HG02970 (cell line): ENCODE data around the gene RGS11.

ENCODE experiments used
- ATAC-seq: cut with Tn5 transposase; IDR thresholded peaks from one replicate; pipeline ENCODE4 v1.9.1; 2021; ENCODE audit warnings: mild to moderate bottlenecking, moderate library complexity, moderate number of reproducible peaks; ENCODE audit not compliant: unreplicated experiment, low FRiP score

The RGS11 gene

GRCh38 chr16:296806-297510, 21.2 kb upstream of the RGS11 start:
- no peak for ATAC-seq

GRCh38 chr16:296276-296675, 20.5 kb upstream of the RGS11 start:
- ATAC-seq = no peak

- no peak for ATAC-seq
These were observed 17.5 kb upstream of the RGS11 start for GRCh38 chr16:293043-293775.

GRCh38 chr16:291539-291938, 15.8 kb upstream of the RGS11 start:
- ATAC-seq = no peak

GRCh38 chr16:290681-291405, 15.1 kb upstream of the RGS11 start:
- no peak for ATAC-seq

- ATAC-seq = no peak
These were observed 14.4 kb upstream of the RGS11 start for GRCh38 chr16:290015-290680.

- ATAC-seq = no peak
These were observed 13.8 kb upstream of the RGS11 start for GRCh38 chr16:289395-289997.

- no peak for ATAC-seq
These were observed 12.5 kb upstream of the RGS11 start for GRCh38 chr16:287981-288920.

- no peak for ATAC-seq
These were observed 11.6 kb upstream of the RGS11 start for GRCh38 chr16:287298-287811.

- no peak for ATAC-seq
These were observed 10.9 kb upstream of the RGS11 start for GRCh38 chr16:286491-287297.

- no peak for ATAC-seq
These were observed 9.7 kb upstream of the RGS11 start for GRCh38 chr16:285146-286055.

GRCh38 chr16:284204-285120, 8.7 kb upstream of the RGS11 start:
- no peak for ATAC-seq

GRCh38 chr16:283033-283805, 7.5 kb upstream of the RGS11 start, which contains the start of gene PDIA2:
PDIA2 (plus strand) TSS chr16:283164; CDS start chr16:283170, 6 bp downstream.
- ATAC-seq = no peak

- no peak for ATAC-seq
These were observed 6.7 kb upstream of the RGS11 start for GRCh38 chr16:282491-282890.

GRCh38 chr16:281660-282255, 6.0 kb upstream of the RGS11 start:
- ATAC-seq = no peak
